ENCODE data around the gene PACRG. TPM values are rescaled to one million over a fixed set of nuclear protein-coding genes. Genes with fewer than 3 reads are reported as not detected.

The PACRG gene
- total RNA-seq, 1 donor from 2014 or later, result 4.3 TPM

- DNase-seq (ENCODE audit: low spot score) (no peak), ATAC-seq (no peak)
- intact Hi-C loops (cut with DNase I), result no loop called here
These were observed 503.7 kb downstream of the PACRG start for GRCh38 chr6:163231356-163232014.

DNA sequence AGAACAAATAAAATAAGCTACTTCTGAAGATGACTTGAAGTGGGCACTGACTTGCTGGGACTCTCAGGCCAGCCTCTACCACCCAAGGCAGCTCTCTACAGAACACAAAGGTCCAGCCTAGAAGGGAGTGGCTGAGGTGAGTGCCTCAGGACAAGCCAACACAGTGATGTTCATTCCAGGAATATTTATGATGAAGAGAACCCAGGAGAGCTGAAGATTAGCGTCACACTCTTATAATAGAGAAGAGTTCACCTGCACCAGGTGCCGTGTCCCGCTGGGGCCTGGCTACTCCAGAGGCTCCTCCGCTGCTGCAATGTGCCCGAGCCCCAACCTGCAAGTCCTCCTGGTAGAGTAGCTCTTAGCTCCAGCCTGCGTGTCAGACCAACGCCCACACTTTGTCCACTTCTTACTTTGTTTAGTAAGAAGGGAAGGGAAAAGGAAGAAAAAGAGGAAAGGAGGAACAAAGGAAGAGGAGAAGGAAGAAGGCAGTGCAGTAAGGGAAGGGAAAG, 504.3 kb downstream of the PACRG start:
- ATAC-seq (no peak), DNase-seq (ENCODE audit: low spot score) (no peak)
- intact Hi-C loops (cut with DNase I), result no loop called here

DNA sequence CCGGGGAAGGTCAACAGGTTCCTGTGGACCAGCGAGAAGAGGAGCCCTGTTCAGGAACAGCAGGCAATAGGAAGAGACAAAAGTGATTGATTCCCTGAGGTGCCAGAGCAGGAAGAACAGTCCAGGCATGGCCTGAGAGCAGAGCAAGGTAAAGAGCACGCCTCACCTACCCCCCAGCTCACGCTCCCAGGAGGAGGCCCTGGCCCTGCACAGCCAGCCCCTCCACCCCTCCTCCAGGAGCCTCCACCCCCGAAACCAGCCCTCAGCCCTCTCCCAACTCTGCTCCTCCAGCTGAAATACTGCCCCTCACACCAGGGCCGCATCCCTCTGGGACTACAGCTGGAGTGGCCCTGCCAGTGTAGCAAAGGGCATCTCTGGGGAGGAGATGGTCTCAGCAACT, 504.9 kb downstream of the PACRG start:
- intact Hi-C loops (cut with DNase I), result no loop called here
- no peak for DNase-seq (ENCODE audit: low spot score)
- ATAC-seq, result no peak

- ATAC-seq (no peak), DNase-seq (ENCODE audit: low spot score) (no peak)
- intact Hi-C loops (cut with DNase I), result no loop called here
These were observed 509.3 kb downstream of the PACRG start for GRCh38 chr6:163237110-163237509.

- intact Hi-C loops (cut with DNase I), result no loop called here
- DNase-seq (ENCODE audit: low spot score), result no peak
- no peak for ATAC-seq
These were observed 512.0 kb downstream of the PACRG start for GRCh38 chr6:163239572-163240340.

- ATAC-seq (no peak), DNase-seq (ENCODE audit: low spot score) (no peak)
- intact Hi-C loops (cut with DNase I), result no loop called here
These were observed 512.8 kb downstream of the PACRG start for GRCh38 chr6:163240556-163240955.

DNA sequence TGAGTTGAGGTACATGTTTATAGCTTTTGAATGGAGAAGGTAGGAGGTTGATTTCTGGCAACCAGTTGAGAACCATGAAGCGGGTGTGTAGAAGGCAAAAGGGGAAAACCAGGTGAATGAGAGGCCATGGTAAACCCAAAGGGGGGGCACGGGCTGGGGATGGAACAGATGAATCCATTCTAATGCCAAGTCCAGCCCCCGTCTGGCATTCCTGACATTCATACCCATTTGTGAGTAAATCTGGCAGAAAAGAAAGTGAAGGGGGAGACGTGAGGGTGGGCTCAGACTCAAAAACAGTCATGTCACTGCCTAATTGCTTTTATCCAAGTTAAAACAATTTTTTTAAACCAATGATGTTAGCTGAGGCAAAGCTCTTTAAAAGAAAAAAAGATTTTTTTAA, 513.9 kb downstream of the PACRG start:
- no peak for DNase-seq (ENCODE audit: low spot score)
- ATAC-seq, result no peak
- intact Hi-C loops (cut with DNase I), result no loop called here

- intact Hi-C loops (cut with DNase I), result no loop called here
- ATAC-seq (peak; percentile 51), DNase-seq (ENCODE audit: low spot score) (no peak)
These were observed 515.3 kb downstream of the PACRG start for GRCh38 chr6:163243083-163243482.

- intact Hi-C loops (cut with DNase I), result no loop called here
- ATAC-seq (peak; percentile 43), DNase-seq (ENCODE audit: low spot score) (no peak)
These were observed 516.2 kb downstream of the PACRG start for GRCh38 chr6:163243692-163244589.

DNA sequence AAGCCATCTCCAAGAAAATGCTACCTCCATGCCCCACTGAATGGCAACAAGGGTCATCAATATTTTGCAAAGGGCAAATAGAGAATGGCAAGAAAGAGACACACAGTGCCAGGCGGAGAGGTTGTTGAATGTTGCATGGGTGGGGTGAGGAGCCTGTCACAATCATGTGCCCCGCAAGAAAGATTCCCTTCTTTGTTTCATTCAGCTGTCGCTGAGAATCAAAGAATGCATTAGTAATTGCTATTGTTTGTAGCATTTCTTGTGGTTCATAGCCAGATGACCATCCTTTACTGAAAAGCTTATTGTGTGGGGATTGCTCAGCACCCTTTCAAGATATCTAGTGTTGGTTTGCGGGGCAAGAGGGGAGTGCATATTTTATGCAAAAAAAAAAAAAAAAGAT, 520.3 kb downstream of the PACRG start:
- no peak for ATAC-seq
- intact Hi-C loops (cut with DNase I), result no loop called here
- no peak for DNase-seq (ENCODE audit: low spot score)

GRCh38 chr6:163249651-163250101, 521.9 kb downstream of the PACRG start:
- ATAC-seq (no peak), DNase-seq (ENCODE audit: low spot score) (no peak)
- intact Hi-C loops (cut with DNase I), result no loop called here

- DNase-seq (ENCODE audit: low spot score), result no peak
- ATAC-seq, result peak; percentile 36
- intact Hi-C loops (cut with DNase I), result no loop called here
These were observed 522.3 kb downstream of the PACRG start for GRCh38 chr6:163250116-163250515.

DNA sequence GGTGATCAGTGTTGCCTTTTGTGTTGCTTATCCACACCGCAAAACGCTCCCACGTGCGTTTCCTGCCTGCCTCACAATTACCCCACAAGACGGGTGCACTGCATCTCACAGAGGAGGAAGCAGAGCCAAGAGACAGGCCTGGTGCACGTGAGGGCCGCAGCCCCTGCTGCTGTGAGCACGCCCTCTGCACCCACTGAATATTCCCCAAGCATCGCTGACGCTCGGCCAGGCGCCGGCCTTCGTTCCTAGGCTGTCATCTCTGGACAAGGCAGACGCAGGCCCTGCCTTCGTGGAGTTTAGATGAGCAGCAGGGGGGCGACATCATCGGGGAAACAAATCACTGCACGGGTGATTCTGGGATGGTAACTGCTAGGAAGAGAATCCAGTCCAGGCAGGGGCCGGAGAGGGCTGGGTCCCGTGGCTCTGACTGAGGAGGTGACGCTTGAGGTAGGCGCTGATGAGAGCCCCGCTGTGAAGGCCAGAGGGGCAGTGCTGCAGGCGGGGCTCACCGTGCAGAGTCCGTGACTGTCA, 524.4 kb downstream of the PACRG start:
- ATAC-seq, result peak; percentile 44
- intact Hi-C loops (cut with DNase I), result no loop called here
- DNase-seq (ENCODE audit: low spot score), result no peak

GRCh38 chr6:163253556-163254213, 525.9 kb downstream of the PACRG start:
- DNase-seq (ENCODE audit: low spot score) (no peak), ATAC-seq (peak; percentile 48)
- intact Hi-C loops (cut with DNase I), result no loop called here

DNA sequence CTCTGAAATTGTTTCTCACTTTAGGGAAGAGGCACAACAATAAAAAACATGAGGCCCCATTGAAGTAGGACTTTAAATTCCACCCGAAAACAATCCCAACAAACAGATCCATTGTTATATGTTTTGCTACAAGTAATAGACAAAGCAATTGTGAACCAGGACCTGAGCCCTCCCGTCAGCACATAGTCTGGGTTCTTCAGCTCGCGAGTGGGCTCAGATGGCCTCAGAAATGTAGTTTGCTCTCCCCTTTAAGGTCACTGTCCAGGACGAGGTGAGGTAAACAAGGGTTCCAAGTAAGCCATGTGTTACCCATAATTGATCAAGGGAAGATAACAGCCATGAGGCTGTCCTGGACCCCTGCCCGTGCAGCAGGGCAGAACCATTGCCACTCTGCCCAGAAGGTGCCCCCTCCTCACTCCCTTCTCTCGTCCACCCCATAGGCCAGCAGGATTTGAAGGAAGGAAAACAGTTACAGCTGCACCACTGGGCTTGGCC, 526.6 kb downstream of the PACRG start:
- DNase-seq (ENCODE audit: low spot score) (no peak), ATAC-seq (peak; percentile 53)
- intact Hi-C loops (cut with DNase I), result no loop called here

DNA sequence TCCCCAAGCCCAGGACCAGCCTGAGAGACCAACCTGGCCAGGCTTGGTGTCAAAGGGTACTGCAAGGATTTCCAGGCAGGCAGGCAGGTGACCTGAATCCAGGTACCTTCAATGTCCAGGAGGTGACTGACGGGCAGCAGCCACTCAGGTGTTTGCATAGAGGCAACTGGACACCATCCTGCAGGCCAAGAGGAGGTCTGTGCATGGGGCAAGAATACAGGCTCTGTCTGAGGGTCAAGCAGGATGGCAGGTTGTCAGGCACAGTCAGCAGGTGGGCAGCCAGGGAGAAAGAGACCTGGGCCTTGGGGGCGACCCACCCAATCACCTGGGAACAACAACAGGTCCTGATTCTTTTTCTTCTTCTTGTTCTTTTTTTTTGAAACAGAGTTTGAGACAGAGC, 527.5 kb downstream of the PACRG start:
- no peak for ATAC-seq
- no peak for DNase-seq (ENCODE audit: low spot score)
- intact Hi-C loops (cut with DNase I), result no loop called here

DNA sequence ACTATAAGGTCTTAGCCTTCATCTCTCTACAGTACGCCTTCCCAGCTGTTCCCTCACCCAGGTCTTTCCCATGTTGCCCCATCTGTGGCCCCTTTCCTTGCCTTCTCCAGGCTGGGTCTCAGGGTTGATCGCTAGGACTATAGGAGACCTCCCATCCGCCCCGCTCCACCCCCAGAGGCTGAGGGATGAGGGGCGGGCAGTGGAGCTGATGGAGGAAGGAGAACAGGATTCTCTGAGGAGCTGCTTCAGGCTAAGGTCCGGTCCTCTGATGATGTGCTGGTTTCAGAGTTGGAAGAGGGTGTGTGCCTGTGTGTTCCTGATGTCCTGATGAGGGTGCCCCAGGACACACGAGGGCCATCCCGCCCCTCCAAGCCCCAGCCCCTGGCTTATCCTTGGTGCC, 531.9 kb downstream of the PACRG start:
- intact Hi-C loops (cut with DNase I), result no loop called here
- peak; percentile 5 for ATAC-seq

GRCh38 chr6:163260111-163260895, 532.5 kb downstream of the PACRG start:
- peak; percentile 25 for ATAC-seq
- intact Hi-C loops (cut with DNase I), result no loop called here
- DNase-seq (ENCODE audit: low spot score), result no peak

More for the DNA sequence above, 531.9 kb downstream of the PACRG start:
- DNase-seq (ENCODE audit: low spot score), result no peak
